ENCODE measurements around the gene IL19.

IL19 gene

DNA sequence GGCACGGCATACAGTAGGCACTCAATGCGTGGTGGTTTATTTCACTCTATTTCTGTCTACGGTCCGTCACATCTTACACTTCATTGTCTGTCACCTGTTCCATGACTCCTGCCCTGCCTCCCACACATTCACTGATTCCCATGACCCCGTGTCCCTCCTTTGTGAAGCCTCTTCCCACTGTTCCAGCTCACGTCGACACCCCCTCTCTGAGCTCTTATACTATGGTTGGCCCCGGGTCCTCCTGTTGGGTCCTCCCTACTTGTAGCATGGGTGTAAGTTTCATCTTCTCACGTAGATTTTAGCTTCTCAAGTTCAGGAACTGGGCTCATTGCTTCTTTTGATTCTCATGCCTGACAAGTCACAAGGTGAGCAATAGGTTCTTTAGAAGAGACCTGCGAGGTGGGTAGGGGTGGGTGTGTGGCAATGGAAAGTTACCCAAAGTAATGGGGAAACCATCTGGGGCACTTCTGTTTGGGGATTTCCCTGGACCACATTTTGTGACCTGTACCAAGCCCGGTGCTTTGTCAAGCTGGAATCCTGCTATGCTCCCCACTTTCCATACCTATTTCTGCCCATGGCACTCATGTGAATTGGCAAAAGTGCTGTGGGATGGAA is 23.8 kb downstream of the IL19 start:
- intact Hi-C loops (cut with DNase I), result no loop called here
- no peak for DNase-seq

DNA sequence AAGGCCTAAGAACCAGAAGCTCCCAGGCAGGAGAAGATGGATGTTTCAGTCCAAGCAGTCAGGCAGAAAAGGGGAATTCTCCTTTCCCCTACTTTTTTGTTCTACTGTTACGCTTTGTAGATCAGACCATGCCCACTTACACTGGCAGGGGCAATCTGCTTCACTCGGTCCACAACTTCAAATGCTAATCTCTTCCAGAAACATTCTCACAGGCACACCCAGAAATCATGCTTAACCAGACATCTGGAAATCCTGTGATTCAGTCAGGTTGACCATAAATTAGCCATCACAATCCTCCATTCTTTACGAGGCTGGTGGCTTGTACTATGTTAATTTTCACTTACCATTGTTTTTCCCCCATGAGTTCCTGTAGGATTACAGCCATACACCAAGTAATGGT is 25.5 kb downstream of the IL19 start:
- DNase-seq, result no peak
- intact Hi-C loops (cut with DNase I), result no loop called here

DNA sequence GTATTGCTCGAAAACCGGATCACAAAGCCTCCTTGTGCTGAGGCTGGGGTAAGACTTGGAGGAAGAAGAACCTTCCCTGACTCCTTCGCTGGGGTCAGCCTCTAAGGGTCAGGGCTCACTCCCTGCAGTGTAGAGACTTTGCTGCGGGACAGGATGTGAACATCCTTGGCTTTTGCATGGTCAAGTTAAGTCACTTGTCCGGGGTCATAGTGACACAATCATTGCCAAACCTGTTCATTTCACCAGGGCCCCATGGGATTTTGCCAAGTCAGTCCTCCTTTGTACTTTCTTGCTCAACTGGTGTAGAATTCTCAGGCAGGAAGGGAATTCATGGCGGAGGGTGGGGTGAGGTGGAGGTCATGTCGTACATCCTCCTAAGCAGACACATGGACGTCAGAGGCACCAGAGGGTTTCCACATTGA is 26.4 kb downstream of the IL19 start:
- intact Hi-C loops (cut with DNase I), result no loop called here
- DNase-seq, result no peak

DNA sequence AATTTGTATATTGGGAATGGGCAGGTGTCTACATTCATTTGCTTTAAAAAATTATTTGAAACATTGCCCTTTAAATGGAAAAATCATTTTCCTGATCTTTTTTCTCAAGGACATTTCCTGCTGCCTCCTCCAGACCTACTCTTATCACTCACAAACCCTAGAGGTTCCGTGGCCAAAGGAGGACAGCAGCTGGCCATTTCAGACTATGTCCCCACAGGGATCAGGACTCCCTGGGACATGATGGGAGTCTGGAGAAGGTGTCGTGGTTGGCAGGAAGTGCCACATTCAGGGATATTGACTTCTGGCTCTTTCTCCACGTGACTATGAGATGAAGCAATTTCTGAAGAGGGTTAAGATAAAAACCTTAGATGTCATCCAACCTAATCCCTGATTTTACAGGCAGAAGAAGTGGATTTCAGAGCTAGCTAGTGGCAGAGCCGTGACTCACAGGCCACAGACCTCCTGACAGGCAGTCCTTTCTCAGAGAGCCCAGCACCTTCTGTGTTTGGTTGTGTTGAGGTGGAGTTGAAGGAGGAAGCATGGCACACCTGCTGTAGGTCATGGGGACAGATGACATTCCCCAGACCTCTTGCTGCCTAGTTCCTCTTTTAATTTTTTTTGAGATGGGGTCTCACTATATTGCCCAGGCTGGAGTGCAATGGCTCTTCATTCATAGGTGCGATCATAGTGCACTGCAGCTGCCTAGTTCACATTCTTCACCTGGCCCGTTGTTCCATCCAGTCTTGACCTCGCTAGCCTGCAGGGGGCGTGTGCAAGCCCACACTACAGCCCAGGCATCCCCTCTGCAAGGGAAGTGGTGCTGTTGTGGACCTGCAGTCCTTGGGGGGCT is 27.2 kb downstream of the IL19 start:
- intact Hi-C loops (cut with DNase I), result no loop called here
- DNase-seq, result no peak

DNA sequence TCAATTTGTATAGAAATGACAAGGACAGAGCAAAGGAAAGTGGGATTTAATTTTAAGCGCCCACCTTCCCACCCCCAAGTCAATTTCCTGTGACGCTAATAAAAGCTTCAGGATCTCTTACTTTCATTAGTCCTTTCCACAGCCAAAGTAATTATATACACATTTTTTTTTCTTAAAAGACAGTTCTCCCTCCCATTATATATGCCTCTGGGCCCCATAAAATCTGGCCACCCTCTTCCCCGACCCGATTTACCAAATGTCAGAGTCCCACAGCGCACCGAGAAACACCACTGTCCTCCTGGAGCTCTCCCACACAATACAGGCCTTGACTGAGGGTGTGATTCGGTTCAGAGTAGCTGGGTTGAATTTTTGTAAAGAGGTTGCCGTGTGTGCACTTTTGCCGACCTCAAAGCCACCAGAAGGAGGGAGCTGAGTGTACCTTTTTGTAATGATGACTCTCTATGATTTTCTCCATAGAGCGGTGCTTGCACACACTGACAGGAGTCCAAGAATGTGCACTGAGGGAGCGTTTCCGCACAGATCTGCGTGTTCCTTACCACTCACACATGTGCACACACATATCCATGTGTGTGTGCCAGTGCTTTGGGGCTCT is 27.9 kb downstream of the IL19 start:
- intact Hi-C loops (cut with DNase I), result no loop called here
- no peak for DNase-seq

DNA sequence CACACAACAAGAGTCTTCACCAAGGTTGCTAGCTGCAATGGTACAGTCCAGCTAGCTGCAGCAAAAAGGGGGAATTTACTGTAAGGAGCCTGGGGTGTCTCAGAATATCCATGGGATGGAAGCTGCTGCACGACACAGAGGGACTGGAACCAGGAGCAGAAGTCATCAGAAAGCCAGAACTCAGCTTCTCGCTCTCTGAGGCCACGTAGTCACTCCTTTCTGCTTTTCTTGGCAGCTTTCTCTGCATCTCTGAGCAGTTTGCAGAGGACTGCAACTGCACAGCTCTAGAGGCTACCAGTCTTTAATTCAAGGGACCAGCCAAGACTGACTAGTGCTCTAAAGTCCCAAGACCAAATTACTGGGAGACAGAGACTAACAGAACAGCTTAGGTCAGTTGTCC is 28.7 kb downstream of the IL19 start:
- intact Hi-C loops (cut with DNase I), result no loop called here
- DNase-seq, result no peak

DNA sequence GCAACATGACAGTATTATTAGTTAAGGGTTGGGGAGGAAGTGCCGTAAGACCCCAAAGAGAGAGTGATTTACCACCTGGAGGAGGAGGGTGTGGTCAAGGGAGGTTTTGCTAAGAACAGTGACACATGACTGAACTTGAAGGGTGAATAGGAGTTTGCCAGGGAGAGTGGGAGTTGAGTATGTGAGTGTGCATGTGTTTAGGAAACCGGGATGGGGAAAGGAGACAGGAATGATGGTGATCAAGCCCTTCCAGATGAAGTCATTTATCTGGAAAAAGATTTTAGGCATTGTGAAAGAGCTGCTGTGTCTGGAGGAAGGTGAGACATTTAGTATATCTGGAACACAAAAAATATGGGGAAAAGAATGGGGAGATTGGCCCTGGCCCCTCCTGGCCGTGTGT is 29.8 kb downstream of the IL19 start:
- no peak for DNase-seq
- intact Hi-C loops (cut with DNase I), result no loop called here

DNA sequence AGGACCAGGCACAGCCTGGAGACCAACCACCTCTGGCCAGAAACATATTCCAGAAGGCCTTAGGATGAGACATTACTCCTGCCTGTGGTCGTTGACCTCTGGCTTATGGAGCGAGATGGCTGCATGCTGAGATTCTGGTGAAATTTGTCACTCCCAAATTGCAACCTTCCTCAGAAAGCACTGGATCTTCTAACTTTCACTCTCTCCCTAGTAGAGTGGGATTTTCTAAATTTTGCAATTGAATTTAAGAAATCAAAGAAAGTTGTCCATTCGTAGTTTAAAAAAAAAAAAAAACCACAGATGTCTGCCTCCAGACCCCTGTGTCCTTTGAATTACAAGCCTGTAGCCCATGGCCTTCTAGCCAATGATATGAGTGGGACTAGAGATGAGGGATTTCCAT is 30.3 kb downstream of the IL19 start:
- intact Hi-C loops (cut with DNase I), result no loop called here
- DNase-seq, result no peak

DNA sequence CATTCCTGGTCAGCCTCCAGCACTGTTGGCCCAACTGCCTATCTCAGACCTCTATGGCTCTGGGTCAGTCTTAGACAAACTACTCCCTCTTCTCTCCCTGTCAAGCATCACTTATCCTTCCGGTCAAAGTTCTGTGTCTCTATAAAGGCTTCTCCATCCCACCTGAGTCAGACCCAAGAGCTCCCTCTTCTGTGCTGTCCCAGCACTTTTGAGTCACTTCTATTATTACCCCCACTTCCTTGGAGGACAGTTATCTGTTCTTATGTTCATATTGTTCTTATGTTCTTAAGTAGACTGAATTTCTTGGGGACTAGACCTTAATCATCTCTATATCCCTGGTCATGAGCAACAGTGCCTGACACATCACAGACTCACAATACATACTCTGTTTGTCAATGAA is 30.9 kb downstream of the IL19 start:
- intact Hi-C loops (cut with DNase I), result no loop called here
- no peak for DNase-seq

DNA sequence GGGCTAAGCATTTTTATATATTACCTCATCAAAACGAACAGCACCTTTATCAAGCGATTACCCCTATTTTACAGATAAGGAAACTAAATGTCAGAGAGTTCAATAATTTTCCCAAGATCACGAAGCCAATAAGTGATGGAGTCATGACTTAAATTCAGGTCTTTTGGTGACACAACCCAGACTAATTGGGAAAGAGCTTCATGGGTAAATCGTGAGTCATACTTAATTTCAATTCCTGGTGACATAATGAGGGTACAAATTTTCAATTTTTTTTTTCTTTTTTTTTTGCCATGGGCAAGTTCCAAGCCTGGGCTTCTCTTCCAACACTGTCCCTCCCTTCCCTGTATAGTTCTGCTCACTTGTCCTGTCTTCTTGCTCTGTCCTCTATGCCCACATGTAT is 31.8 kb downstream of the IL19 start:
- no peak for DNase-seq
- intact Hi-C loops (cut with DNase I), result no loop called here

DNA sequence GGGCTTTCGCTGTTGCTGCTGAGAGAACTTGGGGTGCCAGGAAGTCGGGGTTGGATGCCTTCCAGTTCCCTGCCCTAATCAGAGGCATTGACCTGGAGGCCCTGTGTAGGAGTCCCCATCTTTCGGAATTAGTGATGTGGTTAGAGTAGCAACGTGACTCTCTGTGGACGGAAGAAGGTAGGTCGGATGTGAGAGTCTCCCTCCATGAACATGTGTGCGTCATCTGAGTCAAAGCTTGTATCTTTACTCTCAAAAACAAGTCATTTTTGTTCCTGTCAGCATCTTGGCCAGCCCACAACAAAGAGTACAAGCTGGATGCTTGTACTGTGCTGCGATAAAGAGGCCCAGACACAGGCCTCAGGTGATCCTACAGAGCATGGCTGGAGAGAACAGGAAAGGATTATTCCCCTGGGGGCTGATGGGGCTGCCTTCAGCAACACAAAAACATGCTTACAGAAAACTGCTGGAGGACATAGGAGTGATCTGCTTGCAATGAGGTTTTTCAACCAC is 32.7 kb downstream of the IL19 start:
- intact Hi-C loops (cut with DNase I), result no loop called here
- no peak for DNase-seq

DNA sequence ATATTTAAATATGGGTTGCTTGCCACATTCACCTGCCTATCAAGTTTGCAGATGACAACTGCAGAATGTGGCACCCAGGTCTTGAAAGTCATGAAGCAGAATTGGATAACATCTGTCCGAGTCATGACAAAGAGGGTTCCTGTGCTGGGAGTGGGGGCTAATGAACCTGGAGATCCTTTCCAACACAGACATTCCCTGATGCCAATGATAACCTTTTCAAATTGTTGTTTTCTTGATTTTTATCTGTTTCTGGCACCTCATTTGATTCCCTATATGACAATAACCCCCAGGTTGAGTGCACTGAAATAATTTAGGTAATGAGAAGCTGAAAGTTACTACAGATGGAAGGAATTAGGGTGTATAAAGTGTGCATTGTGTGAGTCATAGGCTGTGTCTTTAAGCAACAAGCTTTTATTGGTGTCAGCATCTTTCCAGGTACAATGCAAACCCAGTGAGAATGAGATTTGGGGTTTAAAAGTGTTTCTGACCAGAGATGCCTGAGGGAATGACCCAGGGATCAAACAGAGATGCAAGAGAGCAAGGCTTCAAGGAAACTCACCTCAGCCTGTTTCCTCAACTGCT is 33.7 kb downstream of the IL19 start:
- intact Hi-C loops (cut with DNase I), result no loop called here
- DNase-seq, result no peak

DNA sequence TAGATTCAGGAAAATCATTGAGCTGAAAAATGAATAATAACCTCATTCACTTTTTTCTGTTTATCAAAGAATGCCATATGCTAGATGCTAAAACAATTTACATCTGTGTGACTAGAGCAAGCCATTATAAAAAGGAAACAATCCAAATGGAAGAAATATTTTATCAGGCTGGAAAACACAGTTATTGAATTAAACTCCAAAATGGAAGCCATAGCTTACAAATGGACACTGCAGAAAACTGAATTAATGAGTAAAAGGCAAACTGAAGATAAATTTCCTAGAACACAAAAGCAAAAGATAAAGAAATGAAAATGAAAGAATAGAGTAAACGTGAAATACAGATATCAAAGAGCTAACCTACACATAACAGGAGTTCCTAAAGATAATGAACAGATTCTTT is 34.8 kb downstream of the IL19 start:
- DNase-seq, result no peak
- intact Hi-C loops (cut with DNase I), result no loop called here

DNA sequence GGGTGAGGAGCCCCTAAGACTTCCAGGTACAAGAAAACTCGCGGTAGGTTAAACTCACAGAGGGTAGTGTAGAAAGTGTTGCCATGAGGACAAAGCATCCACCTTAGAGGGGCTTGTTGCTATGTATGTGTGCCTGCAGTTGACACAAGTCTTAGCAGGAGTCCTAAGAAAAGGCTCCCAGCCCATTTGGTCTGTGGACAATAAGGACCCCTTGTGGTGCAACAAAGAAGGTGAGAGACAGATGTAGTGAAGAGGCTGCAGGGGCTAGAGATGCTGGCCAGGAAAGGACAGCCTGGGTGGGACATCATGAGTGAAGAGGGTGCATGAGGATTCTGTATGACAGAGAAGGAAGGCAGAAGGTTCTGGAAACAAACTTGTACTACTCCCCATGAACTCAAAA is 38.0 kb downstream of the IL19 start:
- intact Hi-C loops (cut with DNase I), result no loop called here
- DNase-seq, result no peak

DNA sequence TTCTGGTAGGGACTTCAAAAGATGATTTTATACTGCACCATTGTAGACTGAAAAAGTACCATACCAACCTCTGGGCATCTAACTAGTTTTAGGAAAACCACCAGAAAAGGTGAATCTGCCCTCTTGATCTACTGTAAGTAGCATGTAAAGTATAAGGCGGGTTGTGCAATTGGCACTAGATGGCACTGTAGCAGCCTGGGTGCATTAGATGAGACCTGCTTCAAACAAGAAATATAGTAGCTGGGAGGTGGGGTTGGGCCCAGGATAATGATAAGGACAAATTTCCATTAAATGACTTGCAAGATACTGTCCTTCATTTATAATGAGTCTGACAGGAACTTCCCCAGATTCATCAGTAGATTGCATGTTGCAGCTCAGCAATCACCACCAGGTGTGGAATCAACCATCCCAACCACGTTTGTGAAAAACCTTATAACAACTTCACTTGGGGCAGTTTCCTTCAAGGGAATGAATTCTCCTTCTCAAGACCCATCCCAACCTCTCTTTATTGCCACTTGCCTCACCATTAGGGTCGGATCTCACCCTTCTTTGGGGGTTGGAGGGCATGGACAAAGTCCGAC is 39.0 kb downstream of the IL19 start:
- intact Hi-C loops (cut with DNase I), result no loop called here
- no peak for DNase-seq

DNA sequence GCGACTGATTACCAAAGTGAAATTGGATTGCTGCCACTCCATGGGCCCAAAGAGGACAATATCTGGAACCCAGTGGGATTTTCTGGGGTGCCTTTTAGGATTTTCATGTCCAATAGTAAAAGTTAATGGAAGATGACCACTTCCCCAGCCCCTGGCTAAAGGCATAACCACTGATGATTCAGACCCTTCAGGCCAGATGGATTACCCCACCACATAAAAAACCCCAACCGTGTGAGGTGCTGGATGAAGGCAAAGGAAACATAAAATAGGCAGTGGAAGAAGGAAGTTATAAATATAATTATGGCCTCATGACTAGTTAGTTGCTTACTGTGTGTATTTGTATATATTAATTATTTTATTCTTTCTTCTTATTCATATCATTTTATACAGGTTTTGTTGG is 41.9 kb downstream of the IL19 start:
- intact Hi-C loops (cut with DNase I), result no loop called here
- DNase-seq, result no peak

DNA sequence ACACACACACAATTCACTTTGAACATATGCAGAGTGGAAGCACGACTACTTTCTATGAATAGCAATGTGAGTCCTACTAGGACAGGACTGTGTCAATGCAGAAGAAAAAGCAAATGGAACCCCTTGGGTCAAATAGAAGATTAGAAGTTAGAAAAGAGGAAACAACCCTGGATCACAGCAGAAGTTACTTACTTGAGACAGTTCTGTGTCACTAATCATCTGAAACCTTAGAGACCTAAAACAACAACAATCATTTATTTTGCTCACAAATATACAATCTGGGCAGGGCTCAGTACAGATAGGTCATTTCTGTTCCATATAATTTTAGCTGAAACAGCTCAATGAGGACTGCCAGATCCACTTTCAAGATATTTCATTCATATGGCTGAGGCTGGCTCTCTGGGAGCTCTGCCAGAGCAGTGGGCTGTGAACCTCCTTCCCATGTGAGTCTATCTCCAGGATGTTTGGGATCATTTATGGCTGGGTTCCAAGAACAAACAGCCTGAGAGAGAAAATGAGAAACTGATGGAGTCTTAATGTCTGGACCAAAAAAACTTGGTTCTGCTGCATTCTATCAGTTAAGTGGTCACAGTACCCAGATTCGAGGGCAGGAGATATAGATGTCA is 44.3 kb downstream of the IL19 start:
- DNase-seq, result peak in 1 of 10 donors; percentile 15
- intact Hi-C loops (cut with DNase I), result no loop called here

DNA sequence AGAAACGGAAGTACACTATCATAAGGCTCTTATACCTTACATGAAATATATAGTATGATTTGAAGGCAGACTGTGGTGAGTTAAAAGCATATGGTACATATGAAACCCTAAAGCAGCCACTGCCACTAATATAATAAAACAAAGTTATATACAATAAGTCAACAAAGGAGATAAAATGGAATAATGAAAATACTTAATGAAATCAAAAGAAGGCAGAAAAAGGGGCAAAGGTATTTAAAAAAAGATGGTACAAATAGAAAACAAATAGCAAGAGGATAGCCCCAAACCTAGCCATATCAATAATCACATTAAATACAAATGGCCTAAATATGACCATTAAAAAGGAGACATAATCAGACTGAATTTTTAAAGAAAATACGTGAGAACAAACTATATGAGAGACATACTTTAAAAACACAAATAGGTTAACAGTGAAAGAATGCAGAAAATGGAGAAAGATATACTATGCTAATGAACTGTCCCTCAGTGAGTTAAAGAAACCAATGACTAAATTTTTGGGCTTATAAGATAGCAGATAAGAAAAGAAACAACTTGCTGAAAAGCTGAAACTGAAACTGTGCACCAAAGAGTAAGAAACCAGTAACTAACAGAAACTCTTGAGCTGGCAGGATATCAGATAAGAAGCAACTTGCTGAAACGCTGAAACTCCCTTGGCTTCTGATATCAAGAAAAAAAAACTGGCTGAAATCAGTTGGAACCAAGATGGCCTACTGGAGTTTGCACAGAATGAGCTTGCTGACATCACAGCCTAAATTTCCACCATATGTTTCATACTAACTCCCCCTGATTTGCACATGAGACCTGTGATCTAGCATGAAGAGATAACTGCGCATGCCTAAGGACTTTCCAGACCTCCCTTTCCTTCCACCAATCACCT is 46.1 kb downstream of the IL19 start:
- intact Hi-C loops (cut with DNase I), result no loop called here
- DNase-seq, result no peak

DNA sequence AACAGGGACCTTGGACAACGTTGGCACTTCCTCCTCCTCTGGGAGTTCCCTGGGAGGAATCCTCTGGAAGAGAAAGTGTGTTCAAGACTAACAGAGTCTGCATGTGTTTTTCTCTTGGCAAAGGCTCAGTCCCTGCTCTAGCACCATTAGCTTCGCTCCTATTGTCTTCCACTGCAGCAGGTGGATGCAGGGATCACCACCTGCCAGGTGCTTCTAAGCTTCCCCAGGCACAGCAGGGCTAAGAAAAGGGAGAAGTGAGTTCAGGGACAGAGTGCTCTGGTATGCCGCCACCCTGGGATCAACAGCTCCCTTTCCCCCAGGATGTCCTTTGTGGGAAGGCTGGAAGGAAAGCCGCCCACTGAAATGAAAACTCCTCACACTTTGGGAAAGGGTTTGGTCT is 50.9 kb downstream of the IL19 start:
- intact Hi-C loops (cut with DNase I), result no loop called here

DNA sequence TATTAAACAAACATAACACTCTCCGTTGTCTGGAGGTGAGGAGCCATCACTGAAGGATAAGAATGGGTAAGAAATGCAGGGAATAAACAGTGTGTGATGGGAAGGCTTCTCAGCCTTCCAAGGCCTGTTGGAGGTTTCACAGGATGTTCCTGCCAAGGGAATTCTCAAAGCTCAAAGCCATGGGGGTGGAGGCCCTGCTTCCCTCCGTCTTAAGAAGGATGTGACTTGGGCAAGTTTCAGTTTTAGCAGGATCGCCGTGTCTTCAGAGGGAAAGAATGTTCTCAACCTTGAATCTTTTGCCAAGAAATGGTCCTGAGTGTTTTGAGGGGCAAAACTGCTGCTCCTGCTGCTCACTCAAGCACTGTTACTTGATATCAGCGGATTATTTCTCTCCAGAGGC is 53.2 kb downstream of the IL19 start:
- no peak for DNase-seq
- intact Hi-C loops (cut with DNase I), result no loop called here

More for the DNA sequence above, 50.9 kb downstream of the IL19 start:
- no peak for DNase-seq
